Activated T-helper 1 cell treated with anti-CD3 and anti-CD28 coated beads, Interleukin-2, amount 50 U/mL, for 16 hours (primary cell): ENCODE results near the gene SMCP.

Experiments
- DNase-seq, 2 donors: peaks; one replicate each; pipeline ENCODE4 v3.0.0-alpha.2; 2020; ENCODE audit warnings: low read depth in 1 of 2, low spot score in 1 of 2

Gene SMCP

GRCh38 chr1:152886085-152886484, 8.0 kb downstream of the SMCP start:
- no peak for DNase-seq

- DNase-seq: no peak
Measured at GRCh38 chr1:152886758-152887409, 8.8 kb downstream of the SMCP start.

DNA sequence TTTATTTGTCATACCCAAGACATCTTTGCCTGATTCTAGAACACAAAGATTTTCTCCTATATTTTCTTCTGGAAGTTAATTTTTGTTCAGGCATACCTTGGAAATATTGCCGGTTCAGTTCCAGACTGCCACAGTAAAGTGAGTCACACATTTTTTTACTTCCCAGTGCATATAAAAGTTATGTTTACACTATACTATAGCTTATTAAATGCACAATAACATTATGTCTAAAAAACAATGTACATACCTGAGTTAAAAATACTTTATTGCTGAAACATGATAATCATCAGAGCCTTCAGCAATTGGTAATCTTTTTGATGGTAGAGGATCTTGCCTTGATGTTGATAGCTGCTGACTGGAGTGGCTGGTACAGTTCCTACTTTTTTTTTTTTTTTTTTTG, 10.0 kb downstream of the SMCP start:
- no peak for DNase-seq

DNA sequence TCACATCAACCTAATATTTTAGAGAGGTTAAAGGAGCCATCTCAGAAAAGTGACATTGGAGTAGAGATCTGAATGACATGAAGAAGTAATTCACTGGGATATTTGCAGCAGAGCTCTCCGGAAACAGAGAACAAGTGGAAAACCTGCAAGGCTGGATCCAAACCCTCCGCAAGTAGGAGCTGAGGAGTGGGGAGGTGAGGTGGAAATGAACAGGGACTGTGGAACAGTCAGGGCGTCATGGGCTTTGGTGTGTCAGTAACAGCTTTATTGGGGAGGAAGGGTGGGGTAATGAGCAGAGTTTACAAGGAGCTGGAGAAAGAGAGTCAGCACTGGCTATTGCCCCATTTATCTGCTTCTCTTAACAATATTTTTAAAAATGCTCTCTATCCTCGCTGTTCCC, 20.9 kb downstream of the SMCP start:
- no peak for DNase-seq

DNA sequence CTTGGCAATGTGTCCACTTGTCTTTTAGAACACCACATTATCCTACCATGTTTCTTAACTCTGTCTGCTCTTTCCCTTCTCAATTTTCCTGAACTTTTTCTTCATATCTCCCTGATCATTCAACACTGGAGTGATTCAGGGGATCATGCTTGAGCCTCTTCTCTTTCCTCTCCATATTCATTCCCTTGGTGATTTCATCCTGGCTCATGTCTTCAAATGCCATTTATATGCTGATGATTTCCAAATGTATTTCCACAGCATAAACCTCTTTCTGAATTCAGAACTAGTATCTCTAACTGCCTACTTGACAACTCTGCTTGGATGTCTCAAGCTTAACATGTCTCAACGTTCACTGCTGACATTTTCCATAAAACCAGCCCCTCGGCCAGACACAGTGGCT, 21.8 kb downstream of the SMCP start:
- DNase-seq: no peak

DNA sequence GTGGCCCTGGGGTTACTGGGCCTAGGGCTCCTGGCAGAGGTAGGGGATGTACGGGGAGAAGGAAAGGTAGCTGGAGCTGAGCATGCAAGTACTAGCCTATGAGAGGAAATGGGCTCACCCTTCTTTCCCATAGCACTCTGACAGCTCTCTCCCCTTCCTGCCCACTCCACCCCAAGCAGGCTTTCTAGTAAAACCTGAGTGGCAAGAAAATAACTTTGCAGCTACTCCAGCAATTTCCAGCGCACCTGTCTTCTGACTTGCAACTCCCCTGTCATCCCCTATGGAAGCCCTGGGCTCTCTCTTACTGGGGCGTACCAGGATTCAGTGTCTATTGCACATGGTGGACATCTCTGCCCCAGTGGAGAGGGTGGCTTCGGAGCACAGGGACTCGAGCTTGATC, 23.5 kb downstream of the SMCP start:
- no peak for DNase-seq

DNA sequence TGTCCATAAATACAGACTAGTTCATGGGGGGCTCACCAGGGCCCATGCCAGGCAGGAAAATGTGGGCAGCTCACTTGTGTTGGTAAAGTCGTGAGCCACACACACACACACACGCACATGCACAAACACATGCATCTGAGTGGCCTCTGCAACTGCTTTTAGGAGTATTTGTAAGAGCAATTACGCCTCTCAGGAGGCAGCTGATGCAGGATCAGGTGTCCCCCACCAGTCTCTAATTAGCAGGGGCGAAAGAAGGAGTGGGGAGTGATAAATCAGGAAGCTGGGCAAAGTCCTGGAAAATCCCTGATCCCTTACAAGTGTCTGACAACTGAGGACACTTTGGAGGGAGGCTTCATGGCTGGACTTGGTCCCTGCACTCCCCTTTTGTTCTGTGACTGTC, 24.5 kb downstream of the SMCP start:
- no peak for DNase-seq

GRCh38 chr1:152904688-152905440, 26.7 kb downstream of the SMCP start:
- no peak for DNase-seq

DNA sequence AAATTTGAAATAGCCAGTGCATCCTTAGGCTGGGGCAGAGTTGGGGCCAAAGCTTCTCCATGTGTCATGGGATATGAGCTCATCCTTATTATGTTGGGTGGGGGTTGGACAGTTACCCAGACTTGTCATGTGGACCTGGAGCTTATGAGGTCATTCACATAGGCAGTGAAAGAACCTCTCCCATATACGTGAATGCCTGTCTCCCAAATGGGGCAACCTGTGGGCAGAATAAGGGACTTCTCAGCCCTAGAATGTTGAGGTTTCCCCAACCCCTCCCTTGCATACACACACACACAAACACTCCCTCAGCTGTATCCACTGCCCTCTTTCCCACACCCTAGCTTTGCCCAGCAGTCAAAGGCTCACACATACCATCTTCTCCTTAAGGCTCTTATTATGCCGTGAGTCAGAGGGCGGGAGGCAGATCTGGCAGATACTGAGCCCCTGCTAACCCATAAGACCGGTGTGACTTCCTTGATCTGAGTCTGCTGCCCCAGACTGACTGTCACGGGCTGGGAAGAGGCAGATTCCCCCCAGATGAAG, 28.0 kb downstream of the SMCP start:
- DNase-seq: no peak

DNA sequence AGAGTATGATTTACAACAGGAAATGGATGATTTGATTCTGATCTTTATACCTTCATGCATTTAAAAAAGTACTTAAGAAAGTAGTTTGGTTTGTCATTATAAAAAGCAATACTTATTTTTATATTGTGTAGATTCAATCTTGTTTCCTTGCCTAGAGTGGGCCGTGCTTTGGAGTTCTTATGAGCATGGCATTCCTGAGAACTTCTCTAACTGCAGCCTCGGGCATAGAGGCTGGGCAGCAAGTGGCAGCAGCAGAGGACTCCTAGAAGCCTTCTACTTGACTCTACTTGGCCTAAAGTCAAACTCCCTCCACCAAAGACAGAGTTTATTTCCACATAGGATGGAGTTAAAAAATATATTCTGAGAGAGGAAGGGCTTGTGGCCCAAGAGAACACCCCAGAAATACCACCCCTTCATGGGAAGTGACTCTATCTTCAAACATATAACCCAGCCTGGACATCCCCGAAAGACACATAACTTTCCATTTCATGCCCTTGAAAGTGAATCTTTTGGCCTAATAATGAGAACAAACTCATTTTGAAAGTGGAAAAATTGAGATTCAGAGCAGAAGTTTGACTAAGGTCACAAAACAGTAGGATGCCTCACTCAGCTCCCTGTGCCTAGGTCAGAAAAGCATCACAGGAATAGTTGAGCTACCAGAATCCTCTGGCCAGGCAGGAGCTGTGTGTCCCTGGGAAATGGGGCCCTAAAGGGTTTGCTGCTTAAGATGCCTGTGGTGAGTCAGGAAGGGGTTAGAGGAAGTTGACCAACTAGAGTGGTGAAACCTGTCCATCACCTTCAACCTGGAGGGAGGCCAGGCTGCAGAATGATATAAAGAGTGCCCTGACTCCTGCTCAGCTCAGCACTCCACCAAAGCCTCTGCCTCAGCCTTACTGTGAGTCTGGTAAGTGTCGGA, 29.8 kb downstream of the SMCP start, which contains the start of gene IVL:
IVL (plus strand) TSS at position 861 of the 916 bp plus-strand sequence. CDS start 1,252 bp downstream, outside the sequence.
- DNase-seq: no peak

DNA sequence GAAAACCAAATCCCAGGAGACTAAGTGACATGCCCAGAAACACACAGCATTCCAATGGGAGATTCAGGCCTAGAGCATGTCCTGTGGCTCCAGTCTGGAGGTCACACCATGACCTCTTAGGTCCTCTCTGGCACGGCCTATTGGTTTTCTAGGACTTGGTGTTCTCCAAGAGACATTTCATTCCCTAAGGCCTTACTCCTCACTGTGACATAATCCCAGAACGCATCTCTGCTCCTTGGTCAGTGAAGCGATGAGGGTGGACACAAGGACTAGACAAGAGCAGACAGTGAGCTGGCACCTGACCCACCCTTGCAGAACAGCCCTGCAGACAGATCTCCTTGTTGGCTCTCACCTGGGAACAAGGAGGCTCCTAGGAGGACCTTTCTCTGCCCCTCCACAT, 31.1 kb downstream of the SMCP start:
- DNase-seq: no peak

- DNase-seq: no peak
Measured at GRCh38 chr1:152912471-152912870, 34.3 kb downstream of the SMCP start.

DNA sequence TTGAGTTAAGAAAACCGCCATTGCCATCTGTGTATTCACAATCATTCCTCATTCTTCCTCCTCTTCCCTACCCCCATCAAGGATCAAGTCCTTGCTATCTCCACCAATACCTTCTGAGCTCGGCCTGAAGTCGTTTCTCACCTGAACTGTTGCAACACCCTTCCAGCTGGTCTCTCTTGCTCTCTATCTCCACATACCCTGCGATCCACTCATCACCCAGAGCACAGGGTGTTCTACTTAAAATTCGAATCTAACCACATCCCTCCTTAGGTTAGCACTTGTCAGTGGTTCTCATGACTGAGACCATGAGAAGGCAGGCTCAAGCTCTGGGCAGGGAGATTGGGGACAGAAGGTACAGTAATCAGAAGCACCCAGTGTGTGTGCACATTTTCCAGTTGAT, 34.8 kb downstream of the SMCP start:
- DNase-seq: no peak

- no peak for DNase-seq
Measured at GRCh38 chr1:152917794-152918193, 39.7 kb downstream of the SMCP start.

DNA sequence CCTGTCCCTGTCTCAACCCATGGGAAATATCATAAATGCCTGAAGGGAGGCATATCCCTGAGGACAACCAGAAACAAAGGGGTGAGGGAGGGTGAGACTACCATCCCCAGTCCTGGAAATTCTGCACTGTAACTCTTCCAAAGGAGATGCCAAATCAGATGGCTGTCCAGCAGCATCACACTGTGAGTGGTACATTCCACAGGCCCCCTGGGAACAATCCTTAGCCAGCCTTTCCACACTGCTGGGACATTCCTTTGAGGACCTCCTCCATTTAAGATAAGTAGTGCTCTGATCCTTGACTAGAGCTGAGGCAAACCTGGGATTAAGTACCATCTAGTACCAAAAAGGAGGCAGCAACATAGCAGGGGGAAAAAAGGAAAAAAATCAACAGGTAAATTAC, 40.9 kb downstream of the SMCP start:
- DNase-seq: no peak

DNA sequence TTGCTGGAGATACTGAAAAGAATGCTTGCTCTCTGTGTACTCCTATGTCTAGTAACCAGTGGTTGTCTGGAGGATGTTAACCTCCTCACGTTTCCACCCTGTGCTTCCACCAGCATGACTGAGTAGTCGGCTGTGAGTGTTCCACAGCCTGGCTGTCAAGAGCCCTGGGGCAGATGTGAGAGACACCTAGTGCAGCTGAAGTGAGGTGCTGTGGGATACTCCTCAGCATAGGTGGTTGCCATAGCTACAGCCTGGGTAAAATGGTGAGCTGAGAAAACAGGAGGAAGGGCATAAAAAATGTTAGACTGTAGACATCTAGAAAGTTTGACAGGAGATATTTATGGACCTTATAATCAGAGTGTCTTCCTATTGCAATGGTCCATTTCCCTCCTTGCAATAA, 46.1 kb downstream of the SMCP start:
- no peak for DNase-seq

DNA sequence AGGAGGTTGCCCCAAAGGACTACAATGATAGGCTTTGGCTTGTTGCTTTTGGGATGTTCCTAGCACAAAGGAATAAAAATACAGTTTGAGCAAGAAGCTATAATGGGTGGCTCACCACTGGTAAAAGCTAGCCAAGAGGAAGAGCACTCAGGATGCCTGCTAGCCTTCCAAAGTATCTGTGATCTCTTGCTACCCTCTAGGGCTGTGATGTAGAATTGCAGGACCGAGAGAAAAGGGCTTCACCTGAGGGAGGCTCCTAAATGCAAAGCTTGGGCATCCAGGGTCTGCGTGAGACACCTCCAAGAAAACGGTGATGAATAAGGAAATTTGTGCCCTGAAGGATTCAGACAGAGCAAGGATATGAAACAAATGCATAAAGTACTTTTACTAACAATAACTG, 48.0 kb downstream of the SMCP start:
- no peak for DNase-seq

GRCh38 chr1:152928671-152929070, 50.5 kb downstream of the SMCP start:
- DNase-seq: no peak

GRCh38 chr1:152932170-152932811, 54.2 kb downstream of the SMCP start:
- DNase-seq: no peak

DNA sequence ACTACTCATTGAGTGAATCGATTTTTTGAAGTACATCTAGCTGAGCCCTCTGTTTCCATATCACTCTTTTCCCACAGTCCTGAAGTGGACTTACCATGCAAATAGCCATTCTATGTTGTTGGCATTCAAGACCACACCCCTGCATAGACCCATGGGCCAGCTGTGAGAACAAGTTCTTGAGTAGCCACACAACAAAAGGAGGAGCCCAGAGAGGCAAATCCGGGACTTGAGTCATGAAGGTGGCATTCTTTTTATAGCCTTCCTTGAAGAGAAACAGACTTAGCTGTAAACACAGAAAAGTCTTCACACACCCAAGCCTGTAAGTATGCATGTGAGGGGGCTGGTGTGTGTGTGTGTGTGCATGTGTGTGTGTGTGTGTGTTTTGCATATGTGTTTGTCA, 55.1 kb downstream of the SMCP start:
- no peak for DNase-seq
